GM23338 (cell line): ENCODE data around the gene DTNA. TPM values are rescaled to one million over a fixed set of nuclear protein-coding genes. Genes with fewer than 3 reads are reported as not detected.

Experiments
- ATAC-seq: fragments of 200-7000 bp; cut with Tn5 transposase; 3 replicates; pipeline ENCODE4 v1.9.1; 2020
- DNase-seq: peaks from one replicate; pipeline ENCODE4 v3.0.0-alpha.2; 2015; ENCODE audit warnings: low spot score
- H2AFZ ChIP-seq: fragments of 200-600 bp; sonication (generic); 2 replicates; pipeline ENCODE4 v1.8.0; 2016; ENCODE audit warnings: antibody characterized with exemption, mild to moderate bottlenecking, moderate library complexity
- H3F3A ChIP-seq: fragments of 200-600 bp; sonication (generic); replicated peaks from 2 replicates; pipeline ENCODE4 v1.8.0; 2017; ENCODE audit warnings: antibody characterized with exemption, mixed run types, low read depth
- H3K27ac ChIP-seq: fragments of 200-600 bp; sonication (generic); 2 replicates; pipeline ENCODE4 v1.6.1; 2016; ENCODE audit warnings: low read depth
- H3K27me3 ChIP-seq: fragments of 200-600 bp; sonication (generic); 2 replicates; pipeline ENCODE4 v1.8.0; 2016; ENCODE audit warnings: mild to moderate bottlenecking, mixed run types, moderate library complexity; ENCODE audit not compliant: insufficient read depth
- H3K36me3 ChIP-seq: fragments of 200-600 bp; sonication (generic); 2 replicates; pipeline ENCODE4 v1.8.0; 2016; ENCODE audit warnings: mild to moderate bottlenecking; ENCODE audit not compliant: insufficient read depth
- H3K4me1 ChIP-seq: fragments of 200-600 bp; sonication (generic); 2 replicates; pipeline ENCODE4 v1.8.0; 2016; ENCODE audit warnings: mild to moderate bottlenecking, moderate library complexity; ENCODE audit not compliant: insufficient read depth
- H3K4me2 ChIP-seq: fragments of 200-600 bp; sonication (generic); 2 replicates; pipeline ENCODE4 v1.7.1; 2017; ENCODE audit warnings: mixed run types
- H3K4me3 ChIP-seq: fragments of 200-600 bp; sonication (generic); 2 replicates; pipeline ENCODE4 v1.6.1; 2016; ENCODE audit warnings: mixed run types
- H3K79me2 ChIP-seq: fragments of 200-600 bp; sonication (generic); replicated peaks from 2 replicates; pipeline ENCODE4 v1.8.0; 2017; ENCODE audit warnings: mild to moderate bottlenecking; ENCODE audit not compliant: insufficient read depth
- H3K9me2 ChIP-seq: fragments of 200-600 bp; sonication (generic); 2 replicates; pipeline ENCODE4 v1.8.0; 2017; ENCODE audit not compliant: insufficient read depth
- H4K20me1 ChIP-seq: fragments of 200-600 bp; sonication (generic); replicated peaks from 2 replicates; pipeline ENCODE4 v1.8.0; 2017; ENCODE audit warnings: mild to moderate bottlenecking; ENCODE audit not compliant: insufficient read depth
- H3K27ac Mint-ChIP-seq: 2 replicates; pipeline ENCODE4 v1.8.0; 2020; ENCODE audit warnings: inconsistent platforms, mild to moderate bottlenecking, moderate library complexity, mixed read lengths
- H3K27me3 Mint-ChIP-seq: 3 replicates; pipeline ENCODE4 v1.8.0; 2022; ENCODE audit warnings: low read depth, mild to moderate bottlenecking, moderate library complexity, mixed read lengths, inconsistent platforms; ENCODE audit not compliant: insufficient read depth, poor library complexity
- H3K36me3 Mint-ChIP-seq: 3 replicates; pipeline ENCODE4 v1.8.0; 2021; ENCODE audit warnings: low read depth, mild to moderate bottlenecking, inconsistent platforms, moderate library complexity, mixed read lengths
- H3K4me1 Mint-ChIP-seq: 3 replicates; pipeline ENCODE4 v1.8.0; 2020; ENCODE audit warnings: mild to moderate bottlenecking, inconsistent platforms, mixed read lengths
- H3K4me3 Mint-ChIP-seq: 3 replicates; pipeline ENCODE4 v1.8.0; 2021; ENCODE audit warnings: moderate library complexity, mild to moderate bottlenecking, inconsistent platforms, mixed read lengths
- H3K9me3 Mint-ChIP-seq: 3 replicates; pipeline ENCODE4 v1.8.0; 2020; ENCODE audit warnings: moderate library complexity, mild to moderate bottlenecking, inconsistent platforms, mixed read lengths
- CREB1 ChIP-seq: fragments of 250-450 bp; sonication (Bioruptor Pico); IDR thresholded peaks from 2 replicates; pipeline ENCODE4 v1.5.0; 2020; ENCODE audit warnings: low read depth, mild to moderate bottlenecking, moderate library complexity
- CTCF ChIP-seq, 2 experiments: fragments of 200-600 bp in 1 of 2; sonication (generic) in 1 of 2; conservative IDR thresholded peaks; 2 replicates each; pipeline versions ENCODE4 v1.5.1 to v1.6.1; 2016 to 2017; ENCODE audit warnings: antibody characterized with exemption in 2 of 2, low read depth in 2 of 2, mild to moderate bottlenecking in 2 of 2, moderate library complexity in 1 of 2
- ETS1 ChIP-seq: IDR thresholded peaks from 2 replicates; pipeline ENCODE4 v1.6.1; 2016; ENCODE audit warnings: antibody characterized with exemption
- EZH2 ChIP-seq: fragments of 200-600 bp; sonication (generic); IDR thresholded peaks from one replicate; pipeline ENCODE4 v1.8.0; 2017; ENCODE audit warnings: antibody characterized with exemption, mild to moderate bottlenecking, low read depth; ENCODE audit not compliant: unreplicated experiment
- EZH2phosphoT487 ChIP-seq: fragments of 200-600 bp; sonication (generic); IDR thresholded peaks from one replicate; pipeline ENCODE4 v1.8.1; 2018; ENCODE audit warnings: antibody characterized with exemption; ENCODE audit not compliant: unreplicated experiment
- JUNB ChIP-seq: IDR thresholded peaks from one replicate; pipeline ENCODE4 v1.6.1; 2016; ENCODE audit warnings: antibody characterized with exemption; ENCODE audit not compliant: unreplicated experiment
- NANOG ChIP-seq: IDR thresholded peaks from 2 replicates; pipeline ENCODE4 v1.6.1; 2016; ENCODE audit warnings: antibody characterized with exemption, borderline replicate concordance
- POLR2AphosphoS5 ChIP-seq: IDR thresholded peaks from 2 replicates; pipeline ENCODE4 v1.6.1; 2016; ENCODE audit warnings: antibody characterized with exemption, low read depth
- REST ChIP-seq: IDR thresholded peaks from one replicate; pipeline ENCODE4 v1.6.1; 2018; ENCODE audit warnings: antibody characterized with exemption; ENCODE audit not compliant: unreplicated experiment
- STAT1 ChIP-seq: IDR thresholded peaks from one replicate; pipeline ENCODE4 v1.6.1; 2016; ENCODE audit warnings: antibody characterized with exemption; ENCODE audit not compliant: unreplicated experiment
- ZNF114 ChIP-seq: fragments of 250-450 bp; sonication (Bioruptor Pico); IDR thresholded peaks from 2 replicates; pipeline ENCODE4 v1.5.0; 2020; ENCODE audit warnings: mild to moderate bottlenecking, moderate library complexity
- ZNF331 ChIP-seq: fragments of 250-450 bp; sonication (Bioruptor Pico); IDR thresholded peaks from 2 replicates; pipeline ENCODE4 v1.5.0; 2020; ENCODE audit warnings: low read depth, mild to moderate bottlenecking, moderate library complexity
- ZNF462 ChIP-seq: fragments of 250-450 bp; sonication (Bioruptor Pico); IDR thresholded peaks from 2 replicates; pipeline ENCODE4 v1.5.0; 2020; ENCODE audit warnings: mild to moderate bottlenecking, moderate library complexity
- polyA plus RNA-seq: library from polyadenylated mRNA; unstranded; fragments of >200 nt; fragmentation: Nextera tagmentation; extraction: Ambion mirVana; gene quantifications from 2 replicates; pipeline ENCODE4 v1.2.1, GENCODE V29; 2016
- total RNA-seq: library from RNA; depleted of rRNA; stranded (reverse); fragments of >200 nt; shearing (Covaris generic); gene quantifications from 2 replicates; pipeline ENCODE4 v1.2.3, GENCODE V29; 2014

The DTNA gene
- total and polyA plus RNA-seq, 2 experiments from 2014 or later, result 11.5 to 25.1 TPM

GRCh38 chr18:34834897-34835296 lies 124.8 kb downstream of the DTNA start:
- H3K4me1 ChIP-seq, result peaks cover 24% of the 10 kb centered on the region
- no peaks in the 10 kb centered on the region for H3K36me3 ChIP-seq
- no peak overlapping the region for H2AFZ ChIP-seq
- no peak for TF ChIP-seq STAT1
- TF ChIP-seq CTCF (conservative IDR thresholded peaks at IDR 0.05; ENCODE audit: low read depth in 2 of 2), result no peak
- TF ChIP-seq ZNF331 (CRISPR knock-in tag), result no peak
- no peak for TF ChIP-seq EZH2phosphoT487
- no peak for TF ChIP-seq POLR2AphosphoS5
- no peak for TF ChIP-seq CREB1 (CRISPR knock-in tag)
- no peak for TF ChIP-seq ZNF114 (CRISPR knock-in tag)
- TF ChIP-seq REST, result no peak
- TF ChIP-seq NANOG, result no peak
- TF ChIP-seq JUNB, result no peak
- TF ChIP-seq EZH2, result no peak
- TF ChIP-seq ETS1, result no peak
- no peak for TF ChIP-seq ZNF462 (CRISPR knock-in tag)
- Mint-ChIP-seq H3K27ac (no peak overlapping the region), H3K9me3 (no peaks in the 10 kb centered on the region), H3K4me1 (peaks cover 22% of the 10 kb centered on the region), H3K27me3 (no peaks in the 10 kb centered on the region), H3K4me3 (no peak overlapping the region), H3K36me3 (peaks cover 3% of the 10 kb centered on the region; the same call in 2 of the 3 replicates)
- DNase-seq (no peak), ATAC-seq (no peak)
- H3K27ac ChIP-seq, result no peak overlapping the region
- no peaks in the 10 kb centered on the region for H3K9me2 ChIP-seq
- no peaks in the 10 kb centered on the region for H3K27me3 ChIP-seq
- H3F3A ChIP-seq, result no peaks in the 10 kb centered on the region
- H4K20me1 ChIP-seq, result no peaks in the 10 kb centered on the region
- H3K4me2 ChIP-seq, result no peak overlapping the region
- no peaks in the 10 kb centered on the region for H3K79me2 ChIP-seq
- H3K4me3 ChIP-seq, result no peak overlapping the region
